MM.1S (cell line): ENCODE measurements around the gene GCK.

Experiments used
- DNase-seq: peaks from one replicate; pipeline ENCODE4 v3.0.0-alpha.2; 2015
- H2AFZ ChIP-seq: fragments of 300-600 bp; sonication (generic); 2 replicates; pipeline ENCODE4 v1.6.0; 2016; ENCODE audit warnings: antibody characterized with exemption, low read length
- H3F3A ChIP-seq: fragments of 300-600 bp; sonication (generic); 2 replicates; pipeline ENCODE4 v1.6.1; 2016; ENCODE audit warnings: mild to moderate bottlenecking, antibody characterized with exemption, low read length, moderate library complexity, mixed read lengths; ENCODE audit not compliant: insufficient read depth
- H3K27ac ChIP-seq: fragments of 300-600 bp; sonication (generic); 2 replicates; pipeline ENCODE4 v1.5.1; 2016; ENCODE audit warnings: mild to moderate bottlenecking, low read length
- H3K27me3 ChIP-seq: fragments of 300-600 bp; sonication (generic); replicated peaks from 2 replicates; pipeline ENCODE4 v1.6.0; 2016; ENCODE audit warnings: low read length; ENCODE audit not compliant: insufficient read depth
- H3K36me3 ChIP-seq: fragments of 300-600 bp; sonication (generic); replicated peaks from 2 replicates; pipeline ENCODE4 v1.6.1; 2016; ENCODE audit warnings: mild to moderate bottlenecking, low read length, mixed read lengths; ENCODE audit not compliant: insufficient read depth
- H3K4me1 ChIP-seq: fragments of 300-600 bp; sonication (generic); 2 replicates; pipeline ENCODE4 v1.6.1; 2016; ENCODE audit warnings: low read length, mixed read lengths
- H3K4me2 ChIP-seq: fragments of 300-600 bp; sonication (generic); 2 replicates; pipeline ENCODE4 v1.6.0; 2016; ENCODE audit warnings: low read depth, low read length
- H3K4me3 ChIP-seq: fragments of 300-600 bp; sonication (generic); 2 replicates; pipeline ENCODE4 v1.5.1; 2016; ENCODE audit warnings: low read length, mixed read lengths
- H3K79me2 ChIP-seq: fragments of 300-600 bp; sonication (generic); 2 replicates; pipeline ENCODE4 v1.6.1; 2016; ENCODE audit warnings: mixed run types, low read length, mixed read lengths
- H3K9ac ChIP-seq: fragments of 300-600 bp; sonication (generic); 2 replicates; pipeline ENCODE4 v1.6.1; 2016; ENCODE audit warnings: low read length, mixed read lengths
- H3K9me2 ChIP-seq: fragments of 300-600 bp; sonication (generic); replicated peaks from 2 replicates; pipeline ENCODE4 v1.6.1; 2016; ENCODE audit warnings: mild to moderate bottlenecking, low read length, mixed read lengths; ENCODE audit not compliant: insufficient read depth
- H3K9me3 ChIP-seq: fragments of 300-600 bp; sonication (generic); replicated peaks from 2 replicates; pipeline ENCODE4 v1.6.1; 2016; ENCODE audit warnings: mild to moderate bottlenecking, low read length, mixed read lengths; ENCODE audit not compliant: insufficient read depth
- H4K20me1 ChIP-seq: fragments of 300-600 bp; sonication (generic); 2 replicates; pipeline ENCODE4 v1.6.1; 2016; ENCODE audit warnings: mild to moderate bottlenecking, low read length, moderate library complexity, mixed read lengths; ENCODE audit not compliant: insufficient read depth
- EZH2 ChIP-seq: fragments of 300-600 bp; sonication (generic); optimal IDR thresholded peaks from 2 replicates; pipeline ENCODE3; 2017; ENCODE audit warnings: low read depth, mild to moderate bottlenecking, antibody characterized with exemption, low read length, mixed read lengths
- EZH2phosphoT487 ChIP-seq: fragments of 300-600 bp; sonication (generic); IDR thresholded peaks from 2 replicates; pipeline ENCODE4 v1.6.1; 2018; ENCODE audit warnings: antibody characterized with exemption, low read length
- TF ChIP-seq, protein P1 (sequence below): fragments of 300-600 bp; sonication (generic); IDR thresholded peaks from 2 replicates; pipeline ENCODE4 v1.5.1; 2016; ENCODE audit warnings: antibody characterized with exemption, low read length, mixed read lengths

GCK gene

DNA sequence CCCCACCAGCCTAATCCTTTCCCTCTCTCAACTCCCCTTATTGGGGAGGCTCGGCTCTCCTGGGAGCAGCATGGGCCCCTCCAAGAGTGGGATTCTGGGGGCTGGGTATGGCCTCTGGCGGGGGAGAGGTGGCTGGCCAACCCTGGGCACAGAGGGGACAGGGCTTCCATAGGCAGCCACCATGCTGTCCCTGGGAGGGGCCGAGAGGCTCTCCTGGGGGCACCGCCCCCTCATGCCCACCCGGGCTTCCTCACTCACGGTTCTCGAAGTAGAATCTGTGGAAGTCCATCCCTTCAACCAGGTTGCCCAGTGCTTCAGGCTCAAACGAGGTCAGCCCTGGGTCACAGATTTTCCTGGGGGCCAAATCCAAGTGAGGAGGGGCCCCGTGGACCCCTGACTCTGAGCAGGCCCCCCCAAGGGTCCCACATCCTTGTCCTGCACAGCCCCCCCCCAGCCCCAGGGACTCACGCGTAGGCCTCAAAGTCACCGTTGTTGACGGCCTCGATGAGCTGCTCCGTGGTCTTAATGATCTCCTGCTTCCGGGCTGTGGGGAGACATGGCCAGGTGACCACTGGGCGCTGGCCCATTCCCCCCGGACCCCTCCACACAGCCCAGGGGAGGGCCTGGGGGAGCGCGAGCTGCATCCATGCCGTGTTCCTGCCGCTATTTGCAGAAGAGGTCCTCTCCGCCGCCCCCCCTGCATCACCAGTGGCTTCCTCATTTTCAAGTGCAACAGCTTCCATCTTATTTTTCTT is 31.3 kb upstream of the GCK start:
- Histone ChIP-seq H3K9me3 (no peaks in the 10 kb centered on the region), H3F3A (no peaks in the 10 kb centered on the region), H3K4me3 (no peak overlapping the region), H3K27ac (no peak overlapping the region), H3K9me2 (no peaks in the 10 kb centered on the region), H3K4me1 (no peaks in the 10 kb centered on the region), H3K79me2 (no peaks in the 10 kb centered on the region), H4K20me1 (no peaks in the 10 kb centered on the region), H3K27me3 (peaks cover 46% of the 10 kb centered on the region), H3K36me3 (no peaks in the 10 kb centered on the region), H3K9ac (no peak overlapping the region), H2AFZ (no peak overlapping the region), H3K4me2 (no peak overlapping the region)
- TF ChIP-seq EZH2: no peak
- DNase-seq: no peak

DNA sequence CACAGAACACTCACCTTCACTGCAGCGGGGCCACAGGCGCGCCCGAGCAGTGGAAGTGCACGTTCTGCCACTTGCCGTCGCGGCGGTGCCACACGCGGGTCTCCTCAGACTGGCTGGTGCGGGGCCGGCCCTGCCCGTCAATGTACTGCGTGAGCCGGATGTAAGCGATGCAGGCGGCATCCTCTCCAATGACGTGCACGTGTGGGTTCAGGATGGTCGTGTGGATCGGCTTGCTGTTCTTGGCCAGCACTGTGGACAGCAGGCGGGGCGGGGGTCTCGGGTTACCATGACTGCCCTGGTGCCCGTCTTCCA is 30.8 kb upstream of the GCK start:
- Histone ChIP-seq H2AFZ (no peak overlapping the region), H3F3A (no peaks in the 10 kb centered on the region), H3K79me2 (no peaks in the 10 kb centered on the region), H3K4me3 (no peak overlapping the region), H3K9me3 (no peaks in the 10 kb centered on the region), H3K36me3 (no peaks in the 10 kb centered on the region), H3K27me3 (peaks cover 41% of the 10 kb centered on the region), H4K20me1 (no peaks in the 10 kb centered on the region), H3K4me2 (no peak overlapping the region), H3K27ac (no peak overlapping the region), H3K9me2 (no peaks in the 10 kb centered on the region), H3K4me1 (no peaks in the 10 kb centered on the region), H3K9ac (no peak overlapping the region)
- no peak for DNase-seq
- TF ChIP-seq EZH2 (no peak), EZH2phosphoT487 (no peak)
- TF ChIP-seq, protein P1, sequence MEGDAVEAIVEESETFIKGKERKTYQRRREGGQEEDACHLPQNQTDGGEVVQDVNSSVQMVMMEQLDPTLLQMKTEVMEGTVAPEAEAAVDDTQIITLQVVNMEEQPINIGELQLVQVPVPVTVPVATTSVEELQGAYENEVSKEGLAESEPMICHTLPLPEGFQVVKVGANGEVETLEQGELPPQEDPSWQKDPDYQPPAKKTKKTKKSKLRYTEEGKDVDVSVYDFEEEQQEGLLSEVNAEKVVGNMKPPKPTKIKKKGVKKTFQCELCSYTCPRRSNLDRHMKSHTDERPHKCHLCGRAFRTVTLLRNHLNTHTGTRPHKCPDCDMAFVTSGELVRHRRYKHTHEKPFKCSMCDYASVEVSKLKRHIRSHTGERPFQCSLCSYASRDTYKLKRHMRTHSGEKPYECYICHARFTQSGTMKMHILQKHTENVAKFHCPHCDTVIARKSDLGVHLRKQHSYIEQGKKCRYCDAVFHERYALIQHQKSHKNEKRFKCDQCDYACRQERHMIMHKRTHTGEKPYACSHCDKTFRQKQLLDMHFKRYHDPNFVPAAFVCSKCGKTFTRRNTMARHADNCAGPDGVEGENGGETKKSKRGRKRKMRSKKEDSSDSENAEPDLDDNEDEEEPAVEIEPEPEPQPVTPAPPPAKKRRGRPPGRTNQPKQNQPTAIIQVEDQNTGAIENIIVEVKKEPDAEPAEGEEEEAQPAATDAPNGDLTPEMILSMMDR: no peak

DNA sequence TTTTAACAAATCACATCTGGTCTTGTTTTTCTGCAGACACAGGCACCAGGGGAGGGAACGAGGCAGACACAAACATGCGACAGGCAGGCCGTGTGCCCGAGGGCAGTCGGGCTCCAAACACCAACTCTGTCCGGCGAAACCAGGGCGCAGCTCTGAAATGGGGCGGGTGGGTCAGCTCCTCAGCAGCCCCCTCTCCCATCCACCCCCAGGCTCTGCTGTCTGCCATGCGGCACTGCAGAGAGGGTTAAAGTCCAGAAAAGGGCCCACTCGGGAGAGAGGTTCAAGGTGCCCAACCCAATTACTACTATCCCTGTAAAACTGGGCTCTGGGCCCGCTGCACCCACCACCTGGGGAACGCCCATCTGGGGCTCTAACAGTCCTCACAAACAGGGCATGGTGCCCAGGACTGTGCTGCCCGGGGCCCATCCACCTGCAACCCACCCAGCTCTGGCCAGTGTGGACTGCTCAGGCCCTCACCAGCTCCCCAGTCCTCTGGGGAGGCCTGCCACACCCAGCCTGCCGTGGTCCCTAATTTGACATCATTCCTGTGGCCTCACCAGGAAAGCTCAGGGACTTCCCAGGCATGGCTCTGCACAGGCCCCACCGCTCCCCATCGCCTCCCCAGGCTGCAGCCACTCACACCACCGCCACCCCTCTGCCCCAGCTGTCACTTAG is 30.3 kb upstream of the GCK start:
- no peak for DNase-seq
- Histone ChIP-seq H3K36me3 (no peaks in the 10 kb centered on the region), H4K20me1 (no peaks in the 10 kb centered on the region), H3K79me2 (no peaks in the 10 kb centered on the region), H2AFZ (no peak overlapping the region), H3K27me3 (peaks cover 36% of the 10 kb centered on the region), H3K9ac (no peak overlapping the region), H3F3A (no peaks in the 10 kb centered on the region), H3K4me1 (no peaks in the 10 kb centered on the region), H3K4me2 (no peak overlapping the region), H3K9me3 (no peaks in the 10 kb centered on the region), H3K9me2 (no peaks in the 10 kb centered on the region), H3K4me3 (no peak overlapping the region), H3K27ac (no peak overlapping the region)
- TF ChIP-seq, protein P1: no peak
- TF ChIP-seq EZH2: no peak
- no peak for TF ChIP-seq EZH2phosphoT487
